Immature natural killer cell (primary cell): Measurements from ENCODE around the gene FSCB. TPM values are rescaled to one million over a fixed set of nuclear protein-coding genes. Genes with fewer than 3 reads are reported as not detected.

Source experiments
- DNase-seq, 3 donors: peaks; one replicate each; pipeline ENCODE4 v3.0.0; 2022; ENCODE audit warnings: mixed read lengths in 1 of 3
- H3K27ac Mint-ChIP-seq, 6 donors: one replicate each; pipeline ENCODE4 v1.8.0; 2020; ENCODE audit warnings: mixed read lengths in 6 of 6, mild to moderate bottlenecking in 5 of 6, inconsistent platforms in 4 of 6, moderate library complexity in 3 of 6
- H3K27me3 Mint-ChIP-seq, 3 donors: one replicate each; pipeline ENCODE4 v1.8.0; 2020 to 2021; ENCODE audit warnings: low read depth in 3 of 3, mild to moderate bottlenecking in 3 of 3, mixed read lengths in 3 of 3, moderate library complexity in 3 of 3, inconsistent platforms in 1 of 3
- H3K36me3 Mint-ChIP-seq, 3 donors: one replicate each; pipeline ENCODE4 v1.8.0; 2020; ENCODE audit warnings: mixed read lengths in 3 of 3, inconsistent platforms in 2 of 3, mild to moderate bottlenecking in 2 of 3
- H3K4me1 Mint-ChIP-seq, 2 donors: one replicate each; pipeline ENCODE4 v1.8.0; 2020; ENCODE audit warnings: inconsistent platforms in 2 of 2, mild to moderate bottlenecking in 2 of 2, mixed read lengths in 2 of 2, moderate library complexity in 1 of 2
- H3K4me3 Mint-ChIP-seq, 5 donors: one replicate each; pipeline ENCODE4 v1.8.0; 2020; ENCODE audit warnings: mild to moderate bottlenecking in 5 of 5, mixed read lengths in 5 of 5, inconsistent platforms in 3 of 5, moderate library complexity in 3 of 5
- H3K9me3 Mint-ChIP-seq, 6 donors: one replicate each; pipeline ENCODE4 v1.8.0; 2020; ENCODE audit warnings: mild to moderate bottlenecking in 6 of 6, mixed read lengths in 6 of 6, inconsistent platforms in 4 of 6, moderate library complexity in 3 of 6
- polyA plus RNA-seq, 3 donors: library from polyadenylated mRNA; unstranded; fragments of 300-500 nt; fragmentation: Illumina TruSeq; gene quantifications; one replicate each; pipeline ENCODE4 v1.2.3, GENCODE V29; 2021

FSCB gene
- polyA plus RNA-seq, 3 donors from 2014 or later = not detected

DNA sequence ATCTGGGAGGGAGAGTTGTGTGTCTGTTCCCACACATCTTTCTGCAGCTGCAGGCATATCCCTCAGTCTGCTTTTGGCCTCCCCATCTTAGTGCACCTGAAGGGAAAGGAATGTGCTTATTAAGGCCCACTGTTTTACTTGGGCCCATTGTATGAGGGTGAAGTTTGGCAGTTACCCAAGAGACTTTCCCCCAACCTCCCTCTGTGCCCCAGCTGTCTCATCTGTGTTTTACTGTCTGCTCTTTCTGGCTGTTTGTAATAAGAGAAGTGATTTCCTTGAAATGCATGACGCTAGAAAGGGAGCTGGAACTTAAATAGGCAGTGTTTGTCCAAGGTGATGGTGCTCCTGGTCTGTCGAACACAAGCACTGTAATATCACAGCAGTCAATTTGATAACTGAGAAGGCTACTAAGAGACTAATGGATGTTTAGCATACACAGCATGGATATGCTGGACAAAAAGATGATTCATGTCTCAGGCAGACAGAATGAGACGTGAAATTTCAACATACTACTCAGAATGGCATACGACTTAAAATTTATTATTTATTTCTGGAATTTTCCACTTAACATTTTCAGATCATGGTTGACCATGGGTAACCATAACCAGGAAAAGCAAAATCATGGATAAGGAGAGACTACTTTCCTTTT, 43.6 kb downstream of the FSCB start:
- DNase-seq = no peak
- Mint-ChIP-seq H3K9me3 (peaks cover 8 to 31% (median 18%) of the 10 kb centered on the region in 6 donors), H3K27me3 (peaks cover 0 to 2% (median 1%) of the 10 kb centered on the region in 3 donors), H3K4me3 (no peak overlapping the region), H3K4me1 (no peaks in the 10 kb centered on the region), H3K36me3 (peaks cover 0 to 3% (median 0%) of the 10 kb centered on the region in 3 donors), H3K27ac (no peak overlapping the region)

DNA sequence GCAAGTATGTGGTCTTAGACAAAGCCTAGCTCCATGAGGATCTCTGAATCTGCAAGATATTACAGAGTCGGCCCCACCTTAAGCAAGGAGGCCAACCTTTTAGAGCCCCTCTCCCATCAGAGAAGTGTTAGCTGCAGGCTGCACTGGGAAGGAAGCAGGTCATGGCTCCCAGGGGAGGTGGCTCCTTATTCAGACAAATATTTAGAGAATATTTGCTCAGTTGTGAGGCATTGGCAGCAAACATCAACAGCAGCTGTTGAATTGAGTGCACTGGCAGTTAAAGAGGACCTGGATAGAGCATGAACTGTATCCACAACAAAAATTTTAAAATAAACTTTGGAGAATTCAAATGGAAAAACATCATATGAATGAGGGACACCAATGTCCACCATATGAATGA, 44.7 kb downstream of the FSCB start:
- peaks cover 7 to 34% (median 17%) of the 10 kb centered on the region in 6 donors for H3K9me3 Mint-ChIP-seq

DNA sequence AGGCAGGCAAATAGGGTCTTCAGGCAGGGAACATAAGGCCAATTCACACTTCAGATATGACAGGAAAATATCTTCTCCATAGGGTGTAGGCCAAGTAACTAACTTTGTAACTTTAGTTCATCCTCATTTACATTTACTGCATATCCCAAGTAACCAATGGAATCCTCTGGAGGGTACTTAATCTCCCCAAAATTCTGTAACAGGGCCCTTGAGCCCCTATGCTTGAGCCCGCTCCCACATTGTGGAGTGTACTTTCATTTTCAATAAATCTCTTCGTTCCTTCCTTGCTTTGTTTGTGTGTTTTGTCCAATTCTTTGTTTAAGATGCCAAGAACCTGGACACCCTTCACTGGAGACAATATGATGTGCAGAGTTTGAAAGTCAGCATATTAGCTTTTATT, 45.3 kb downstream of the FSCB start:
- Mint-ChIP-seq H3K4me1 (no peaks in the 10 kb centered on the region), H3K27ac (no peak overlapping the region), H3K4me3 (no peak overlapping the region), H3K36me3 (peaks cover 0 to 4% (median 0%) of the 10 kb centered on the region in 3 donors), H3K27me3 (peaks cover 0 to 2% (median 0%) of the 10 kb centered on the region in 3 donors), H3K9me3 (peaks cover 6 to 40% (median 19%) of the 10 kb centered on the region in 6 donors)
- no peak for DNase-seq

More for the DNA sequence above, 44.7 kb downstream of the FSCB start:
- no peak for DNase-seq
- Mint-ChIP-seq H3K36me3 (peaks cover 0 to under 1% (median 0%) of the 10 kb centered on the region in 3 donors), H3K4me1 (no peaks in the 10 kb centered on the region), H3K4me3 (no peak overlapping the region), H3K27ac (no peak overlapping the region), H3K27me3 (peaks cover 0 to 2% (median 0%) of the 10 kb centered on the region in 3 donors)
